Astrocyte of the cerebellum (primary cell): ENCODE measurements around the gene CALU.

Experiments
- DNase-seq: peaks from one replicate; pipeline ENCODE4 v3.0.0-alpha.2; 2011; ENCODE audit warnings: low read depth
- H3K4me3 ChIP-seq: 2 replicates; pipeline ENCODE4 v1.5.1; 2011; ENCODE audit warnings: mild to moderate bottlenecking, low read depth, low read length, moderate library complexity
- CTCF ChIP-seq: IDR thresholded peaks from 2 replicates; pipeline ENCODE4 v1.5.1; 2012; ENCODE audit warnings: low read length, low read depth, moderate library complexity, mild to moderate bottlenecking; ENCODE audit errors: missing control alignments
- in situ Hi-C: cut with HindIII; loops from 2 replicates; pipeline ENCODE4 v1.10.0; 2017; ENCODE audit warnings: low sequenced_read_pairs

Gene CALU

GRCh38 chr7:128777156-128778123 lies 38.3 kb downstream of the CALU start:
- in situ Hi-C loops, result no loop called here
- no peak for TF ChIP-seq CTCF
- no peak overlapping the region for H3K4me3 ChIP-seq
- DNase-seq, result no peak

GRCh38 chr7:128778946-128779345 lies 39.8 kb downstream of the CALU start:
- TF ChIP-seq CTCF, result no peak
- H3K4me3 ChIP-seq, result no peak overlapping the region
- no peak for DNase-seq
- in situ Hi-C loops, result no loop called here

- DNase-seq, result no peak
- H3K4me3 ChIP-seq, result no peak overlapping the region
- in situ Hi-C loops, result no loop called here
- no peak for TF ChIP-seq CTCF
These were observed 42.0 kb downstream of the CALU start for GRCh38 chr7:128781126-128781525.

- no peak for DNase-seq
- in situ Hi-C loops, result no loop called here
These were observed 42.7 kb downstream of the CALU start for GRCh38 chr7:128781851-128782250.

GRCh38 chr7:128783143-128783861 lies 44.1 kb downstream of the CALU start:
- in situ Hi-C loops, result no loop called here
- no peak for TF ChIP-seq CTCF
- H3K4me3 ChIP-seq, result no peak overlapping the region
- peak; percentile 43 for DNase-seq

More at GRCh38 chr7:128781851-128782250, 42.7 kb downstream of the CALU start:
- H3K4me3 ChIP-seq, result no peak overlapping the region
- no peak for TF ChIP-seq CTCF

- in situ Hi-C loops, result no loop called here
These were observed 46.6 kb downstream of the CALU start for GRCh38 chr7:128785738-128786137.

More at GRCh38 chr7:128785738-128786137, 46.6 kb downstream of the CALU start:
- no peak overlapping the region for H3K4me3 ChIP-seq
- no peak for DNase-seq
- TF ChIP-seq CTCF, result no peak
